ENCODE measurements around the gene TJAP1.
"Not testable (repeated sequence)": the region's sequence is repeated elsewhere in the genome, so short reads cannot be mapped to it uniquely, and the experiment has no call there.

The TJAP1 gene

GRCh38 chr6:43453831-43454230, 23.5 kb upstream of the TJAP1 start:
- DNase-seq: no peak

- DNase-seq: no peak
Observed at GRCh38 chr6:43454290-43454695, 23.1 kb upstream of the TJAP1 start.

- DNase-seq: peak; percentile 71
Observed at GRCh38 chr6:43454696-43455530, 22.5 kb upstream of the TJAP1 start.

GRCh38 chr6:43455531-43456428, 21.6 kb upstream of the TJAP1 start, which contains the start of gene DLK2:
DLK2 (minus strand) TSS chr6:43455548; CDS start chr6:43454825, 723 bp downstream.
- DNase-seq: no peak

GRCh38 chr6:43457643-43458042, 19.7 kb upstream of the TJAP1 start:
- no peak for DNase-seq

- not testable (repeated sequence) for DNase-seq
Observed at GRCh38 chr6:43458154-43458553, 19.2 kb upstream of the TJAP1 start.

- DNase-seq: no peak
Observed at GRCh38 chr6:43459535-43459934, 17.8 kb upstream of the TJAP1 start.

GRCh38 chr6:43460032-43460431, 17.3 kb upstream of the TJAP1 start:
- no peak for DNase-seq

GRCh38 chr6:43461936-43462335, 15.4 kb upstream of the TJAP1 start:
- no peak for DNase-seq

- DNase-seq: no peak
Observed at GRCh38 chr6:43464337-43464736, 13.0 kb upstream of the TJAP1 start.

- no peak for DNase-seq
Observed at GRCh38 chr6:43465948-43466347, 11.4 kb upstream of the TJAP1 start.

GRCh38 chr6:43467265-43467664, 10.1 kb upstream of the TJAP1 start:
- not testable (repeated sequence) for DNase-seq

GRCh38 chr6:43467752-43468151, 9.6 kb upstream of the TJAP1 start:
- no peak for DNase-seq

- no peak for DNase-seq
Observed at GRCh38 chr6:43468240-43468639, 9.1 kb upstream of the TJAP1 start.

GRCh38 chr6:43468748-43469681, 8.4 kb upstream of the TJAP1 start:
- DNase-seq: no peak

GRCh38 chr6:43469947-43470346, 7.4 kb upstream of the TJAP1 start:
- DNase-seq: no peak

- DNase-seq: no peak
Observed at GRCh38 chr6:43471399-43471798, 6.0 kb upstream of the TJAP1 start.

GRCh38 chr6:43472515-43472914, 4.9 kb upstream of the TJAP1 start:
- DNase-seq: no peak

GRCh38 chr6:43475516-43475915, 1.9 kb upstream of the TJAP1 start:
- DNase-seq: no peak

GRCh38 chr6:43476746-43477145, 624 bp upstream of the TJAP1 start:
- no peak for DNase-seq

GRCh38 chr6:43478008-43478372, 620 bp downstream of the TJAP1 start:
- DNase-seq: no peak

GRCh38 chr6:43481075-43481474, 3.7 kb downstream of the TJAP1 start:
- no peak for DNase-seq
